H9 (cell line): ENCODE data around the gene OR12D1. TPM values are rescaled to one million over a fixed set of nuclear protein-coding genes. Genes with fewer than 3 reads are reported as not detected.

Experiments used
- DNase-seq: peaks from one replicate; pipeline ENCODE4 v3.0.0-alpha.2; 2017
- H2AFZ ChIP-seq: one replicate; pipeline ENCODE4 v1.6.1; 2013; ENCODE audit warnings: mild to moderate bottlenecking, low read length, control low read depth, moderate library complexity
- H2AK5ac ChIP-seq: 2 replicates; pipeline ENCODE4 v1.6.1; 2013; ENCODE audit warnings: low read length, control low read depth, mixed read lengths; ENCODE audit not compliant: insufficient read length
- H2BK120ac ChIP-seq: one replicate; pipeline ENCODE4 v1.6.1; 2013; ENCODE audit warnings: low read depth, mild to moderate bottlenecking, low read length, control low read depth, inconsistent platforms; ENCODE audit not compliant: poor library complexity, severe bottlenecking
- H2BK12ac ChIP-seq: 2 replicates; pipeline ENCODE4 v1.6.1; 2013; ENCODE audit warnings: low read length, control low read depth, mixed read lengths, low read depth; ENCODE audit not compliant: insufficient read length
- H2BK15ac ChIP-seq: 2 replicates; pipeline ENCODE4 v1.6.1; 2013; ENCODE audit warnings: low read depth, low read length, control low read depth
- H2BK20ac ChIP-seq: one replicate; pipeline ENCODE4 v1.6.1; 2013; ENCODE audit warnings: low read depth, mild to moderate bottlenecking, low read length, control low read depth, inconsistent platforms; ENCODE audit not compliant: poor library complexity, severe bottlenecking
- H2BK5ac ChIP-seq: 2 replicates; pipeline ENCODE4 v1.6.1; 2013; ENCODE audit warnings: low read length, control low read depth, mixed read lengths; ENCODE audit not compliant: insufficient read length
- H3K14ac ChIP-seq: 2 replicates; pipeline ENCODE4 v1.6.1; 2013; ENCODE audit warnings: low read length, control low read depth; ENCODE audit not compliant: insufficient read depth
- H3K18ac ChIP-seq: 2 replicates; pipeline ENCODE4 v1.6.1; 2013; ENCODE audit warnings: low read depth, mild to moderate bottlenecking, mixed read lengths, low read length, control low read depth; ENCODE audit not compliant: insufficient read length
- H3K23ac ChIP-seq: 2 replicates; pipeline ENCODE4 v1.6.1; 2013; ENCODE audit warnings: low read length, control low read depth, mixed read lengths, low read depth; ENCODE audit not compliant: insufficient read length
- H3K23me2 ChIP-seq: 2 replicates; pipeline ENCODE4 v1.6.1; 2013; ENCODE audit warnings: low read depth, mild to moderate bottlenecking, mixed read lengths, low read length, control low read depth; ENCODE audit not compliant: insufficient read length, poor library complexity, severe bottlenecking
- H3K27ac ChIP-seq: 2 replicates; pipeline ENCODE4 v1.5.1; 2013; ENCODE audit warnings: low read length, control low read depth, mixed read lengths, low read depth; ENCODE audit not compliant: insufficient read length
- H3K27me3 ChIP-seq: 2 replicates; pipeline ENCODE4 v1.6.1; 2013; ENCODE audit warnings: low read length, control low read depth, inconsistent platforms; ENCODE audit not compliant: insufficient read depth
- H3K4ac ChIP-seq: 2 replicates; pipeline ENCODE4 v1.6.1; 2013; ENCODE audit warnings: low read depth, mild to moderate bottlenecking, control low read depth, inconsistent platforms, low read length, moderate library complexity
- H3K4me1 ChIP-seq: 2 replicates; pipeline ENCODE4 v1.6.1; 2013; ENCODE audit warnings: low read length, control low read depth, inconsistent platforms; ENCODE audit not compliant: insufficient read depth
- H3K4me2 ChIP-seq: 2 replicates; pipeline ENCODE4 v1.6.1; 2013; ENCODE audit warnings: low read length, control low read depth, mixed read lengths; ENCODE audit not compliant: insufficient read length, insufficient read depth
- H3K56ac ChIP-seq: 2 replicates; pipeline ENCODE4 v1.6.1; 2013; ENCODE audit warnings: low read depth, mild to moderate bottlenecking, mixed read lengths, low read length, control low read depth; ENCODE audit not compliant: insufficient read length
- H3K79me1 ChIP-seq: 2 replicates; pipeline ENCODE4 v1.6.1; 2013; ENCODE audit warnings: low read depth, mild to moderate bottlenecking, moderate library complexity, low read length, control low read depth, inconsistent platforms; ENCODE audit not compliant: insufficient read depth, poor library complexity, severe bottlenecking
- H3K79me2 ChIP-seq: 2 replicates; pipeline ENCODE4 v1.6.1; 2013; ENCODE audit warnings: low read length, control low read depth, inconsistent platforms; ENCODE audit not compliant: insufficient read depth
- H3K9ac ChIP-seq: 2 replicates; pipeline ENCODE4 v1.6.1; 2013; ENCODE audit warnings: low read length, control low read depth, mixed read lengths; ENCODE audit not compliant: insufficient read length; ENCODE audit errors: extremely low read depth
- H3K9me3 ChIP-seq: one replicate; pipeline ENCODE4 v1.6.1; 2013; ENCODE audit warnings: low read depth, low read length, inconsistent platforms; ENCODE audit not compliant: control insufficient read depth
- H3T11ph ChIP-seq: one replicate; pipeline ENCODE4 v1.6.1; 2013; ENCODE audit warnings: mild to moderate bottlenecking, low read length, control low read depth, inconsistent platforms
- H4K20me1 ChIP-seq: one replicate; pipeline ENCODE4 v1.6.1; 2013; ENCODE audit not compliant: control insufficient read depth, insufficient read length, insufficient read depth
- H4K5ac ChIP-seq: 2 replicates; pipeline ENCODE4 v1.6.1; 2013; ENCODE audit warnings: low read depth, mild to moderate bottlenecking, mixed read lengths, low read length, control low read depth; ENCODE audit not compliant: insufficient read length
- H4K8ac ChIP-seq: replicated peaks from 2 replicates; pipeline ENCODE4 v1.6.1; 2013; ENCODE audit warnings: low read length, control low read depth, mixed read lengths, low read depth; ENCODE audit not compliant: insufficient read length
- H4K91ac ChIP-seq: 2 replicates; pipeline ENCODE4 v1.6.1; 2013; ENCODE audit warnings: low read depth, mild to moderate bottlenecking, moderate library complexity, mixed read lengths, low read length, control low read depth; ENCODE audit not compliant: insufficient read length
- H3K27ac Mint-ChIP-seq, 3 experiments: 2 replicates in 2 of 3; 3 replicates in 1 of 3; pipeline ENCODE4 v1.8.0; 2020 to 2021; ENCODE audit warnings: mixed read lengths in 3 of 3, mild to moderate bottlenecking in 1 of 3, moderate library complexity in 1 of 3
- H3K27me3 Mint-ChIP-seq: 2 replicates; pipeline ENCODE4 v1.8.0; 2021; ENCODE audit warnings: low read depth, mild to moderate bottlenecking, moderate library complexity, mixed read lengths
- H3K36me3 Mint-ChIP-seq, 3 experiments: 2 replicates in 2 of 3; 3 replicates in 1 of 3; pipeline ENCODE4 v1.8.0; 2020 to 2021; ENCODE audit warnings: low read depth in 3 of 3, mixed read lengths in 3 of 3; ENCODE audit not compliant: insufficient read depth in 1 of 3
- H3K4me1 Mint-ChIP-seq, 2 experiments: 2 replicates each; pipeline ENCODE4 v1.8.0; 2020; ENCODE audit warnings: mixed read lengths in 2 of 2
- H3K4me3 Mint-ChIP-seq, 2 experiments: 2 replicates in 1 of 2; 3 replicates in 1 of 2; pipeline ENCODE4 v1.8.0; 2020 to 2021; ENCODE audit warnings: mild to moderate bottlenecking in 2 of 2, mixed read lengths in 2 of 2, moderate library complexity in 1 of 2
- H3K9me3 Mint-ChIP-seq, 2 experiments: 2 replicates in 1 of 2; 3 replicates in 1 of 2; pipeline ENCODE4 v1.8.0; 2020; ENCODE audit warnings: mild to moderate bottlenecking in 2 of 2, mixed read lengths in 2 of 2, moderate library complexity in 1 of 2
- CTCF ChIP-seq: fragments of 200-600 bp; sonication (generic); conservative IDR thresholded peaks from 3 replicates; pipeline ENCODE4 v1.8.0; 2021; ENCODE audit warnings: antibody characterized with exemption, mild to moderate bottlenecking
- total RNA-seq: library from RNA; stranded (reverse); gene quantifications from 2 replicates; pipeline ENCODE4 v1.2.1, GENCODE V29; 2021

Gene OR12D1
- total RNA-seq, 1 experiment from 2014 or later, result not detected

- H4K91ac ChIP-seq, result no peak within 1 kb of the TSS
- H3K23ac ChIP-seq, result no peak within 1 kb of the TSS
- no peaks in the 10 kb centered on the region for H3K23me2 ChIP-seq
- TF ChIP-seq CTCF, result no peak
- Mint-ChIP-seq H3K27ac (no peak within 1 kb of the TSS), H3K27me3 (peaks cover 5% of the 10 kb centered on the region), H3K4me3 (no peak within 1 kb of the TSS), H3K36me3 (peaks cover 0 to under 1% (median 0%) of the 10 kb centered on the region in 3 experiments; a peak in 1 of 7 replicates), H3K9me3 (peaks cover 2 to 3% of the 10 kb centered on the region in 2 experiments; a peak in 4 of 5 replicates), H3K4me1 (peaks cover 0 to 7% of the 10 kb centered on the region in 2 experiments; a peak in 2 of 4 replicates)
- H2AFZ ChIP-seq, result no peak within 1 kb of the TSS
- no peaks in the 10 kb centered on the region for H3K4me1 ChIP-seq
- H2BK20ac ChIP-seq, result no peak within 1 kb of the TSS
- no peaks in the 10 kb centered on the region for H3K79me1 ChIP-seq
- no peak within 1 kb of the TSS for H3K14ac ChIP-seq
- H3K18ac ChIP-seq, result no peak within 1 kb of the TSS
- no peaks in the 10 kb centered on the region for H3K79me2 ChIP-seq
- no peaks in the 10 kb centered on the region for H3K27me3 ChIP-seq
- no peak within 1 kb of the TSS for H3K56ac ChIP-seq
- no peak within 1 kb of the TSS for H3K4ac ChIP-seq
- H2AK5ac ChIP-seq, result no peak within 1 kb of the TSS
- no peak within 1 kb of the TSS for H3K9ac ChIP-seq
- H2BK12ac ChIP-seq, result no peak within 1 kb of the TSS
- H3K4me2 ChIP-seq, result no peak within 1 kb of the TSS
- H4K20me1 ChIP-seq, result no peaks in the 10 kb centered on the region
- no peak within 1 kb of the TSS for H4K8ac ChIP-seq
- no peak within 1 kb of the TSS for H3K27ac ChIP-seq
- no peak within 1 kb of the TSS for H3T11ph ChIP-seq
- no peak for DNase-seq
- H4K5ac ChIP-seq, result no peak within 1 kb of the TSS
- H2BK15ac ChIP-seq, result no peak within 1 kb of the TSS
- H2BK120ac ChIP-seq, result no peak within 1 kb of the TSS
- H3K9me3 ChIP-seq, result no peaks in the 10 kb centered on the region
- no peak within 1 kb of the TSS for H2BK5ac ChIP-seq
These were observed 24.3 kb downstream of the OR12D1 start, which contains the start of gene OR10C1 for GRCh38 chr6:29439006-29439405. Gene OR10C1, plus strand, starts transcription at chr6:29439306. Its CDS starts 710 bp downstream, at chr6:29440016.
